Prostate gland (tissue), 2 donors: ENCODE measurements around the gene MYRF.

Experiments used
- POLR2A ChIP-seq: fragments of 450-650 bp; IDR thresholded peaks from one replicate; pipeline ENCODE4 v1.6.1; 2016; ENCODE audit warnings: antibody characterized with exemption, mild to moderate bottlenecking
- TF ChIP-seq, protein P1 (sequence below), 4 experiments: fragments of 200-600 bp in 2 of 4; fragments of 450-650 bp in 2 of 4; sonication (generic) in 2 of 4; IDR thresholded peaks; 1 replicate in 3 of 4; 2 replicates in 1 of 4; pipeline ENCODE4 v1.5.1; 2016 to 2019; ENCODE audit warnings: antibody characterized with exemption in 4 of 4, mild to moderate bottlenecking in 2 of 4, moderate library complexity in 2 of 4

DNA sequence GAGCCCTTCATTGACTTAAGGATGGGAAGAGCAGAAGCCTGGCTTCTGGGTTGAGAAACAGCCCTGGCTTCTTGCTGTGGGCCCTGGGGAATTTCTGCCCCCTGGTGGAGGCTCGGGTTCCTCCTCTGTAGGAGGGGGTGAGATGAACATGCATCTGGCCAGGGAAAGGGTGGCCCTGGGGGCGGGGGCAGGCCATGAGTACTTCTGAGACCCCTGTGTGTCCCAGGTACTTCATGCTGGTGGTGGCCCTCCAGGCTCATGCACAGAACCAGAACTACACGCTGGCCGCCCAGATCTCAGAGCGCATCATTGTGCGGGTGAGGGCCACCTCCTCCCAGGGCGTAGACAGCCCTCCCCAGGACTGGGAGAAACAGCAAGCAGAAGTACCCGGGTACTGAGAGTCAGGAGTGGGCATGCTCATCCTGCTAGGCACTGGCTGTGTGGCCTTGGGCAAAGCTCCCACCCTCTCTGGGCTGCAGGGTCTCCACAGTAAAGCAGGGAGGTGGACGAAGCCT, 24.2 kb downstream of the MYRF start:
- no peak for TF ChIP-seq POLR2A
- TF ChIP-seq, protein P1, sequence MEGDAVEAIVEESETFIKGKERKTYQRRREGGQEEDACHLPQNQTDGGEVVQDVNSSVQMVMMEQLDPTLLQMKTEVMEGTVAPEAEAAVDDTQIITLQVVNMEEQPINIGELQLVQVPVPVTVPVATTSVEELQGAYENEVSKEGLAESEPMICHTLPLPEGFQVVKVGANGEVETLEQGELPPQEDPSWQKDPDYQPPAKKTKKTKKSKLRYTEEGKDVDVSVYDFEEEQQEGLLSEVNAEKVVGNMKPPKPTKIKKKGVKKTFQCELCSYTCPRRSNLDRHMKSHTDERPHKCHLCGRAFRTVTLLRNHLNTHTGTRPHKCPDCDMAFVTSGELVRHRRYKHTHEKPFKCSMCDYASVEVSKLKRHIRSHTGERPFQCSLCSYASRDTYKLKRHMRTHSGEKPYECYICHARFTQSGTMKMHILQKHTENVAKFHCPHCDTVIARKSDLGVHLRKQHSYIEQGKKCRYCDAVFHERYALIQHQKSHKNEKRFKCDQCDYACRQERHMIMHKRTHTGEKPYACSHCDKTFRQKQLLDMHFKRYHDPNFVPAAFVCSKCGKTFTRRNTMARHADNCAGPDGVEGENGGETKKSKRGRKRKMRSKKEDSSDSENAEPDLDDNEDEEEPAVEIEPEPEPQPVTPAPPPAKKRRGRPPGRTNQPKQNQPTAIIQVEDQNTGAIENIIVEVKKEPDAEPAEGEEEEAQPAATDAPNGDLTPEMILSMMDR (IDR thresholded peaks at IDR 0.05), result peak; percentile 22 to 49 (median 40)
